ENCODE data around the gene FAM168A. TPM values are rescaled to one million over a fixed set of nuclear protein-coding genes. Genes with fewer than 3 reads are reported as not detected.
A peak's percentile ranks its signal among the peaks of the same experiment; 100 is the strongest.

The FAM168A gene
- total RNA-seq, 1 experiment from 2014 or later, result 25.9 TPM

DNA sequence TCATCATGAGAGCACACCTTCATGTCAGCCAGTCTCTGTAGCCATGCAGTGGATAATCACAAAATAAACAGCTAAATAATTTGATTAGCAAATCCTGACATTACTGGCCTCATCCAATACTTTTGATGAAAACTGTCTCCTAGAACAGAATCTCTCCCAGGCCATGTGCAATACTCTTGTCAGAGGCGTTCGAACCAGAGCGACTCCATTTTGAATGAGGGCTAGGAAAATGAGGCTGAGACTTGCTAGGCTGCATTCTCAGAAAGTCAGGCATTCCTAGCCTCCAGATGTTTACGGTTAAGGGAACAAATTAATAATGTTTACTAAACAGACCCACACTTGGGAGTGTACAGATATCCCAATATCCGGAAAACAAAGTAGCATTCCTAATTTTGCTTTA, 69.9 kb downstream of the FAM168A start:
- TF ChIP-seq, protein P1, sequence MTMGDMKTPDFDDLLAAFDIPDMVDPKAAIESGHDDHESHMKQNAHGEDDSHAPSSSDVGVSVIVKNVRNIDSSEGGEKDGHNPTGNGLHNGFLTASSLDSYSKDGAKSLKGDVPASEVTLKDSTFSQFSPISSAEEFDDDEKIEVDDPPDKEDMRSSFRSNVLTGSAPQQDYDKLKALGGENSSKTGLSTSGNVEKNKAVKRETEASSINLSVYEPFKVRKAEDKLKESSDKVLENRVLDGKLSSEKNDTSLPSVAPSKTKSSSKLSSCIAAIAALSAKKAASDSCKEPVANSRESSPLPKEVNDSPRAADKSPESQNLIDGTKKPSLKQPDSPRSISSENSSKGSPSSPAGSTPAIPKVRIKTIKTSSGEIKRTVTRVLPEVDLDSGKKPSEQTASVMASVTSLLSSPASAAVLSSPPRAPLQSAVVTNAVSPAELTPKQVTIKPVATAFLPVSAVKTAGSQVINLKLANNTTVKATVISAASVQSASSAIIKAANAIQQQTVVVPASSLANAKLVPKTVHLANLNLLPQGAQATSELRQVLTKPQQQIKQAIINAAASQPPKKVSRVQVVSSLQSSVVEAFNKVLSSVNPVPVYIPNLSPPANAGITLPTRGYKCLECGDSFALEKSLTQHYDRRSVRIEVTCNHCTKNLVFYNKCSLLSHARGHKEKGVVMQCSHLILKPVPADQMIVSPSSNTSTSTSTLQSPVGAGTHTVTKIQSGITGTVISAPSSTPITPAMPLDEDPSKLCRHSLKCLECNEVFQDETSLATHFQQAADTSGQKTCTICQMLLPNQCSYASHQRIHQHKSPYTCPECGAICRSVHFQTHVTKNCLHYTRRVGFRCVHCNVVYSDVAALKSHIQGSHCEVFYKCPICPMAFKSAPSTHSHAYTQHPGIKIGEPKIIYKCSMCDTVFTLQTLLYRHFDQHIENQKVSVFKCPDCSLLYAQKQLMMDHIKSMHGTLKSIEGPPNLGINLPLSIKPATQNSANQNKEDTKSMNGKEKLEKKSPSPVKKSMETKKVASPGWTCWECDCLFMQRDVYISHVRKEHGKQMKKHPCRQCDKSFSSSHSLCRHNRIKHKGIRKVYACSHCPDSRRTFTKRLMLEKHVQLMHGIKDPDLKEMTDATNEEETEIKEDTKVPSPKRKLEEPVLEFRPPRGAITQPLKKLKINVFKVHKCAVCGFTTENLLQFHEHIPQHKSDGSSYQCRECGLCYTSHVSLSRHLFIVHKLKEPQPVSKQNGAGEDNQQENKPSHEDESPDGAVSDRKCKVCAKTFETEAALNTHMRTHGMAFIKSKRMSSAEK (CRISPR knock-in tag; IDR thresholded peaks at IDR 0.05; ENCODE audit: borderline replicate concordance), result peak; percentile 88
- TF ChIP-seq, protein P2, sequence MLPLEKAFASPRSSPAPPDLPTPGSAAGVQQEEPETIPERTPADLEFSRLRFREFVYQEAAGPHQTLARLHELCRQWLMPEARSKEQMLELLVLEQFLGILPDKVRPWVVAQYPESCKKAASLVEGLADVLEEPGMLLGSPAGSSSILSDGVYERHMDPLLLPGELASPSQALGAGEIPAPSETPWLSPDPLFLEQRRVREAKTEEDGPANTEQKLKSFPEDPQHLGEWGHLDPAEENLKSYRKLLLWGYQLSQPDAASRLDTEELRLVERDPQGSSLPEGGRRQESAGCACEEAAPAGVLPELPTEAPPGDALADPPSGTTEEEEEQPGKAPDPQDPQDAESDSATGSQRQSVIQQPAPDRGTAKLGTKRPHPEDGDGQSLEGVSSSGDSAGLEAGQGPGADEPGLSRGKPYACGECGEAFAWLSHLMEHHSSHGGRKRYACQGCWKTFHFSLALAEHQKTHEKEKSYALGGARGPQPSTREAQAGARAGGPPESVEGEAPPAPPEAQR (CRISPR knock-in tag; IDR thresholded peaks at IDR 0.05), result peak; percentile 95
- TF ChIP-seq MXD4 (CRISPR knock-in tag; IDR thresholded peaks at IDR 0.05; ENCODE audit: borderline replicate concordance) (peak; percentile 86; the same call in 1 of the 2 replicates), RORB (CRISPR knock-in tag; IDR thresholded peaks at IDR 0.05) (no peak)
- TF ChIP-seq, protein P3, sequence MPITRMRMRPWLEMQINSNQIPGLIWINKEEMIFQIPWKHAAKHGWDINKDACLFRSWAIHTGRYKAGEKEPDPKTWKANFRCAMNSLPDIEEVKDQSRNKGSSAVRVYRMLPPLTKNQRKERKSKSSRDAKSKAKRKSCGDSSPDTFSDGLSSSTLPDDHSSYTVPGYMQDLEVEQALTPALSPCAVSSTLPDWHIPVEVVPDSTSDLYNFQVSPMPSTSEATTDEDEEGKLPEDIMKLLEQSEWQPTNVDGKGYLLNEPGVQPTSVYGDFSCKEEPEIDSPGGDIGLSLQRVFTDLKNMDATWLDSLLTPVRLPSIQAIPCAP (CRISPR knock-in tag; IDR thresholded peaks at IDR 0.05), result no peak
- no peak overlapping the region for H3K4me3 Mint-ChIP-seq
- H3K9me3 Mint-ChIP-seq, result peaks cover 16% of the 10 kb centered on the region
- peaks cover 70% of the 10 kb centered on the region for H3K4me1 Mint-ChIP-seq
- ChIA-PET CTCF (interaction anchor here (1.1 to 2.1 kb wide), 3 partner anchors 9 to 49 kb away, joined by 3 to 18 read pairs (median 15); no protein-coding TSS in a partner anchor), POLR2A (interaction anchor here (1.4 kb wide), 1 partner anchor 10 kb away, joined by 3 read pairs; no protein-coding TSS in a partner anchor)
- H3K27ac Mint-ChIP-seq, result peak overlapping the region; percentile 51
- no peaks in the 10 kb centered on the region for H3K27me3 Mint-ChIP-seq (ENCODE audit: low read depth)
- DNase-seq (ENCODE audit: low spot score), result no peak
- no peak for ATAC-seq
- peaks cover 17% of the 10 kb centered on the region for H3K36me3 Mint-ChIP-seq

DNA sequence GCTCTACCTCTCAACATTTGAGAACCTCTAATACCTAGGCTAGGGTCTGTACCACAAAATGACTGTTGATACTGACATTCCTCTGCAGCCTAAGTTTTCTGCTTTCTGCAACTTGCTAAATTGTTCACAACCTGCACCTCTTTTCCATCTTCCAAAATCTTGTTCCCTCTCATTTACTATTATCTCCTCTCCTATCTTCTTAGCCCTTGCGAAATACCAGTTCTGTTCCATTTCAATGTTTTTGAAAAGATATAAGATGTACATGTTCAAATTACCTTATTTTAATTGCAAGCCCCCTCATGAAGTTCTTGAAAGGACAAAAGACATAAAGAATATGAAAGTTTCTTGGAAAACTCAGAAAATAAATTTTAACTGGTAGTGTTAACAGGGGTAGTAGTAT, 72.3 kb downstream of the FAM168A start:
- ATAC-seq, result no peak
- no peak overlapping the region for H3K4me3 Mint-ChIP-seq
- no peak for TF ChIP-seq TEAD4 (CRISPR knock-in tag; IDR thresholded peaks at IDR 0.05)
- TF ChIP-seq, protein P4, sequence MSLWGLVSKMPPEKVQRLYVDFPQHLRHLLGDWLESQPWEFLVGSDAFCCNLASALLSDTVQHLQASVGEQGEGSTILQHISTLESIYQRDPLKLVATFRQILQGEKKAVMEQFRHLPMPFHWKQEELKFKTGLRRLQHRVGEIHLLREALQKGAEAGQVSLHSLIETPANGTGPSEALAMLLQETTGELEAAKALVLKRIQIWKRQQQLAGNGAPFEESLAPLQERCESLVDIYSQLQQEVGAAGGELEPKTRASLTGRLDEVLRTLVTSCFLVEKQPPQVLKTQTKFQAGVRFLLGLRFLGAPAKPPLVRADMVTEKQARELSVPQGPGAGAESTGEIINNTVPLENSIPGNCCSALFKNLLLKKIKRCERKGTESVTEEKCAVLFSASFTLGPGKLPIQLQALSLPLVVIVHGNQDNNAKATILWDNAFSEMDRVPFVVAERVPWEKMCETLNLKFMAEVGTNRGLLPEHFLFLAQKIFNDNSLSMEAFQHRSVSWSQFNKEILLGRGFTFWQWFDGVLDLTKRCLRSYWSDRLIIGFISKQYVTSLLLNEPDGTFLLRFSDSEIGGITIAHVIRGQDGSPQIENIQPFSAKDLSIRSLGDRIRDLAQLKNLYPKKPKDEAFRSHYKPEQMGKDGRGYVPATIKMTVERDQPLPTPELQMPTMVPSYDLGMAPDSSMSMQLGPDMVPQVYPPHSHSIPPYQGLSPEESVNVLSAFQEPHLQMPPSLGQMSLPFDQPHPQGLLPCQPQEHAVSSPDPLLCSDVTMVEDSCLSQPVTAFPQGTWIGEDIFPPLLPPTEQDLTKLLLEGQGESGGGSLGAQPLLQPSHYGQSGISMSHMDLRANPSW (CRISPR knock-in tag; conservative IDR thresholded peaks at IDR 0.05; ENCODE audit: low read depth), result no peak
- TF ChIP-seq ESRRA (CRISPR knock-in tag; IDR thresholded peaks at IDR 0.05; ENCODE audit: borderline replicate concordance), result no peak
- TF ChIP-seq, protein P1 (CRISPR knock-in tag; IDR thresholded peaks at IDR 0.05; ENCODE audit: borderline replicate concordance), result no peak
- TF ChIP-seq, protein P5, sequence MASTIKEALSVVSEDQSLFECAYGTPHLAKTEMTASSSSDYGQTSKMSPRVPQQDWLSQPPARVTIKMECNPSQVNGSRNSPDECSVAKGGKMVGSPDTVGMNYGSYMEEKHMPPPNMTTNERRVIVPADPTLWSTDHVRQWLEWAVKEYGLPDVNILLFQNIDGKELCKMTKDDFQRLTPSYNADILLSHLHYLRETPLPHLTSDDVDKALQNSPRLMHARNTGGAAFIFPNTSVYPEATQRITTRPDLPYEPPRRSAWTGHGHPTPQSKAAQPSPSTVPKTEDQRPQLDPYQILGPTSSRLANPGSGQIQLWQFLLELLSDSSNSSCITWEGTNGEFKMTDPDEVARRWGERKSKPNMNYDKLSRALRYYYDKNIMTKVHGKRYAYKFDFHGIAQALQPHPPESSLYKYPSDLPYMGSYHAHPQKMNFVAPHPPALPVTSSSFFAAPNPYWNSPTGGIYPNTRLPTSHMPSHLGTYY (CRISPR knock-in tag; IDR thresholded peaks at IDR 0.05), result no peak
- TF ChIP-seq, protein P6, sequence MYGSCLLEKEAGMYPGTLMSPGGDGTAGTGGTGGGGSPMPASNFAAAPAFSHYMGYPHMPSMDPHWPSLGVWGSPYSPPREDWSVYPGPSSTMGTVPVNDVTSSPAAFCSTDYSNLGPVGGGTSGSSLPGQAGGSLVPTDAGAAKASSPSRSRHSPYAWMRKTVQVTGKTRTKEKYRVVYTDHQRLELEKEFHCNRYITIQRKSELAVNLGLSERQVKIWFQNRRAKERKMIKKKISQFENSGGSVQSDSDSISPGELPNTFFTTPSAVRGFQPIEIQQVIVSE (CRISPR knock-in tag; IDR thresholded peaks at IDR 0.05; ENCODE audit: borderline replicate concordance), result no peak
- TF ChIP-seq, protein P7, sequence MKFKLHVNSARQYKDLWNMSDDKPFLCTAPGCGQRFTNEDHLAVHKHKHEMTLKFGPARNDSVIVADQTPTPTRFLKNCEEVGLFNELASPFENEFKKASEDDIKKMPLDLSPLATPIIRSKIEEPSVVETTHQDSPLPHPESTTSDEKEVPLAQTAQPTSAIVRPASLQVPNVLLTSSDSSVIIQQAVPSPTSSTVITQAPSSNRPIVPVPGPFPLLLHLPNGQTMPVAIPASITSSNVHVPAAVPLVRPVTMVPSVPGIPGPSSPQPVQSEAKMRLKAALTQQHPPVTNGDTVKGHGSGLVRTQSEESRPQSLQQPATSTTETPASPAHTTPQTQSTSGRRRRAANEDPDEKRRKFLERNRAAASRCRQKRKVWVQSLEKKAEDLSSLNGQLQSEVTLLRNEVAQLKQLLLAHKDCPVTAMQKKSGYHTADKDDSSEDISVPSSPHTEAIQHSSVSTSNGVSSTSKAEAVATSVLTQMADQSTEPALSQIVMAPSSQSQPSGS (CRISPR knock-in tag; IDR thresholded peaks at IDR 0.05; ENCODE audit: borderline replicate concordance, low read depth), result no peak
- TF ChIP-seq GABPB1 (CRISPR knock-in tag; IDR thresholded peaks at IDR 0.05), result no peak
- no peak for TF ChIP-seq ELF4 (CRISPR knock-in tag; IDR thresholded peaks at IDR 0.05; ENCODE audit: low read depth)
- no peak for TF ChIP-seq JAZF1 (CRISPR knock-in tag; IDR thresholded peaks at IDR 0.05)

More for the DNA sequence above, 72.3 kb downstream of the FAM168A start:
- Mint-ChIP-seq H3K27me3 (ENCODE audit: low read depth) (no peaks in the 10 kb centered on the region), H3K27ac (peak overlapping the region; percentile 1; the same call in 1 of the 2 replicates), H3K9me3 (peaks cover 20% of the 10 kb centered on the region), H3K4me1 (peaks cover 58% of the 10 kb centered on the region), H3K36me3 (peaks cover 26% of the 10 kb centered on the region)
- ChIA-PET POLR2A (no interaction called here), CTCF (no interaction called here)
- no peak for DNase-seq (ENCODE audit: low spot score)
